K562 (cell line): ENCODE data around the gene BRD3OS. TPM values are rescaled to one million over a fixed set of nuclear protein-coding genes. Genes with fewer than 3 reads are reported as not detected.

Experiments
- ATAC-seq: fragments of 200-7000 bp; cut with Tn5 transposase; 3 replicates; pipeline ENCODE4 v1.9.1; 2020; ENCODE audit warnings: moderate library complexity
- BruUV-seq: library from RNA; stranded (reverse); fragments of 400-500 nt; replicated peaks from 2 replicates; lab custom pipeline; 2021; lab: Mats Ljungman, UMichigan
- CTCF ChIA-PET: fragments of 300-600 bp; formaldehyde crosslinking; extraction: SDS; loops from one replicate; lab custom pipeline; 2021; ENCODE audit warnings: low intra/inter-chr PET ratio; lab: Yijun Ruan, JAX
- POLR2A ChIA-PET: fragments of 300-600, 350-650 bp; sonication (Branson Sonifier 250); formaldehyde crosslinking; extraction: SDS; loops from one replicate; lab custom pipeline; 2021; ENCODE audit warnings: antibody characterized with exemption, inconsistent platforms; lab: Yijun Ruan, JAX
- DNase-seq, 4 experiments: peaks; one replicate each; pipeline versions ENCODE4 v3.0.0 to v3.0.0-alpha.2; 2011 to 2018; ENCODE audit warnings: low spot score in 3 of 4, mixed read lengths in 3 of 4; ENCODE audit errors: extremely low read depth in 1 of 4
- FAIRE-seq: peaks from 2 replicates; lab custom pipeline; 2011; peaks lifted over from hg19 to GRCh38; lab: Jason Lieb, UNC
- H2AFZ ChIP-seq: 2 replicates; pipeline ENCODE4 v1.6.0; 2011; ENCODE audit warnings: low read depth, low read length, control low read depth, inconsistent platforms
- H3K27ac ChIP-seq: fragments of 200-600 bp; 3 replicates; pipeline ENCODE4 v1.8.0; 2011; ENCODE audit warnings: low read depth, mild to moderate bottlenecking, control low read depth, inconsistent platforms, low read length, moderate library complexity, mixed read lengths; ENCODE audit errors: extremely low read depth
- H3K27me3 ChIP-seq, 2 experiments: fragments of 300-600 bp in 1 of 2; 2 replicates in 1 of 2; 3 replicates in 1 of 2; pipeline versions ENCODE4 v1.6.0 to v1.8.0; 2011; ENCODE audit warnings: inconsistent platforms in 2 of 2, low read length in 2 of 2, mild to moderate bottlenecking in 1 of 2, mixed read lengths in 1 of 2, moderate library complexity in 1 of 2; ENCODE audit not compliant: control insufficient read depth in 2 of 2, insufficient read depth in 2 of 2
- H3K36me3 ChIP-seq: fragments of 300-600 bp; 3 replicates; pipeline ENCODE4 v1.8.0; 2011; ENCODE audit warnings: mild to moderate bottlenecking, low read length, inconsistent platforms; ENCODE audit not compliant: control insufficient read depth, insufficient read depth
- H3K4me1 ChIP-seq, 2 experiments: fragments of 200-600 bp in 1 of 2; replicated peaks in 1 of 2; 2 replicates in 1 of 2; 3 replicates in 1 of 2; pipeline versions ENCODE4 v1.5.1 to v1.8.0; 2011; ENCODE audit warnings: inconsistent platforms in 2 of 2, low read length in 2 of 2, mild to moderate bottlenecking in 1 of 2, mixed read lengths in 1 of 2, moderate library complexity in 1 of 2; ENCODE audit not compliant: control insufficient read depth in 2 of 2, insufficient read depth in 2 of 2
- H3K4me2 ChIP-seq: 2 replicates; pipeline ENCODE4 v1.6.1; 2011; ENCODE audit warnings: low read length, control low read depth, inconsistent platforms, mixed read lengths; ENCODE audit not compliant: insufficient read depth
- H3K4me3 ChIP-seq: fragments of 200-600 bp; sonication (generic), shearing (Covaris generic); 2 replicates; pipeline ENCODE4 v1.5.1; 2016; ENCODE audit warnings: control low read depth, inconsistent platforms
- H3K79me2 ChIP-seq: fragments of 200-600 bp; 3 replicates; pipeline ENCODE4 v1.8.0; 2011; ENCODE audit warnings: low read length, inconsistent platforms; ENCODE audit not compliant: control insufficient read depth, insufficient read depth
- H3K9ac ChIP-seq, 2 experiments: 2 replicates each; pipeline versions ENCODE4 v1.6.0 to v1.6.1; 2011; ENCODE audit warnings: low read depth in 2 of 2, low read length in 2 of 2, control low read depth in 1 of 2, inconsistent platforms in 1 of 2, mild to moderate bottlenecking in 1 of 2, mixed read lengths in 1 of 2; ENCODE audit not compliant: insufficient read depth in 1 of 2
- H3K9me1 ChIP-seq: one replicate; pipeline ENCODE4 v1.6.0; 2011; ENCODE audit warnings: inconsistent platforms, mild to moderate bottlenecking, low read length, moderate library complexity; ENCODE audit not compliant: control insufficient read depth, insufficient read depth
- H3K9me3 ChIP-seq: replicated peaks from 2 replicates; pipeline ENCODE4 v1.5.1; 2011; ENCODE audit warnings: low read depth, low read length, inconsistent platforms; ENCODE audit not compliant: control insufficient read depth, insufficient read depth
- H4K20me1 ChIP-seq: replicated peaks from 2 replicates; pipeline ENCODE4 v1.6.1; 2011; ENCODE audit warnings: low read length, inconsistent platforms, mixed read lengths; ENCODE audit not compliant: control insufficient read depth, insufficient read depth
- BCL6 ChIP-seq: fragments of 250-450 bp; sonication (Bioruptor Pico); IDR thresholded peaks from 2 replicates; pipeline ENCODE4 v1.4.0; 2020
- BRD4 ChIP-seq: fragments of 200-600 bp; sonication (generic); IDR thresholded peaks from 2 replicates; pipeline ENCODE4 v1.6.1; 2017; ENCODE audit warnings: inconsistent platforms
- CTBP1 ChIP-seq: fragments of 450-650 bp; IDR thresholded peaks from 2 replicates; pipeline ENCODE4 v1.6.1; 2016; ENCODE audit warnings: borderline replicate concordance
- MEIS2 ChIP-seq: fragments of 450-650 bp; IDR thresholded peaks from 2 replicates; pipeline ENCODE4 v1.6.1; 2014; ENCODE audit warnings: mild to moderate bottlenecking; ENCODE audit not compliant: partially characterized antibody
- MGA ChIP-seq: fragments of 450-650 bp; IDR thresholded peaks from 2 replicates; pipeline ENCODE4 v1.6.1; 2016; ENCODE audit warnings: mild to moderate bottlenecking, moderate library complexity
- SRSF3 ChIP-seq: fragments of 200-400 bp; formaldehyde crosslinking; IDR thresholded peaks from 2 replicates; pipeline ENCODE4 v1.6.1; 2016; ENCODE audit warnings: mild to moderate bottlenecking, low read length, moderate library complexity; ENCODE audit not compliant: insufficient read depth
- TRIM25 ChIP-seq: fragments of 450-650 bp; IDR thresholded peaks from 2 replicates; pipeline ENCODE4 v1.7.0; 2016; ENCODE audit warnings: borderline replicate concordance
- ZEB2 ChIP-seq: fragments of 450-650 bp; IDR thresholded peaks from 2 replicates; pipeline ENCODE4 v1.6.1; 2016
- ZNF146 ChIP-seq: IDR thresholded peaks from one replicate; pipeline ENCODE4 v1.6.1; 2018; ENCODE audit warnings: missing compliant biosample characterization; ENCODE audit not compliant: unreplicated experiment
- ZSCAN29 ChIP-seq: fragments of 450-650 bp; IDR thresholded peaks from 2 replicates; pipeline ENCODE4 v1.6.1; 2017
- WGBS: fragments of 100-300 bp; shearing (Covaris generic); methylation state at CpG from one replicate; pipeline ENCODE4 v1.1.6; 2016; ENCODE audit warnings: low coverage, mixed read lengths; ENCODE audit not compliant: insufficient coverage; ENCODE audit errors: missing lambda C conversion rate; 5-methylcytosine and 5-hydroxymethylcytosine counted together
- in situ Hi-C: fragments of 300-500 bp; cut with MboI; formaldehyde crosslinking; loops from 4 replicates; pipeline ENCODE4 v1.15.0; 2018; ENCODE audit warnings: inconsistent platforms, mixed read lengths
- intact Hi-C: fragments of 100-400 bp; cut with micrococcal nuclease; formaldehyde crosslinking; loops from 2 replicates; pipeline ENCODE4 v1.14.2; 2022
- polyA plus RNA-seq, 8 experiments: library from polyadenylated mRNA; depleted of rRNA in 4 of 8; stranded (reverse) in 5 of 8; unstranded in 3 of 8; fragments of >200 nt; fragmentation: Nextera tagmentation in 2 of 8; fragmentation: Illumina TruSeq in 1 of 8; extraction: Ambion mirVana in 2 of 8; extraction: Trizol in 1 of 8; gene quantifications; 2 replicates each; pipeline versions ENCODE4 v1.2.1 to v1.2.3, GENCODE V29; 2011 to 2014; ENCODE audit warnings: inconsistent platforms in 1 of 8, missing spikeins in 1 of 8
- total RNA-seq, 7 experiments: library from RNA; depleted of rRNA in 6 of 7; stranded (reverse); fragments of >200 nt in 6 of 7; fragmentation: Illumina TruSeq in 2 of 7; extraction: Trizol in 2 of 7; gene quantifications; 2 replicates each; pipeline versions ENCODE4 v1.2.1 to v1.2.3, GENCODE V29; 2011 to 2021; ENCODE audit warnings: low replicate concordance in 1 of 7

The BRD3OS gene
- total and polyA plus RNA-seq, 9 of the 15 experiments (the other 6 are each of a cell fraction or from before 2014, with no cell fraction given): 1.1 to 8.7 (median 5.9) TPM

GRCh38 chr9:133978226-133978898 lies 46.9 kb upstream of the BRD3OS start:
- CTCF ChIA-PET: no interaction called here
- Histone ChIP-seq H2AFZ (no peak overlapping the region), H4K20me1 (peaks cover 60% of the 10 kb centered on the region), H3K27ac (no peak overlapping the region), H3K9ac (no peak overlapping the region)
- no peak for TF ChIP-seq ZEB2
- no peak for TF ChIP-seq ZSCAN29
- no peak for TF ChIP-seq MGA
- no peak for TF ChIP-seq BCL6 (CRISPR knock-in tag)
- TF ChIP-seq BRD4: no peak
- TF ChIP-seq SRSF3: no peak
- TF ChIP-seq TRIM25: no peak
- TF ChIP-seq CTBP1: no peak
- no peak for TF ChIP-seq MEIS2
- TF ChIP-seq ZNF146 (CRISPR knock-in tag): no peak
- TF ChIP-seq, all 486 proteins: peak for 0
- Histone ChIP-seq H3K4me2 (no peak overlapping the region), H3K36me3 (no peaks in the 10 kb centered on the region), H3K4me3 (no peak overlapping the region), H3K27me3 (peaks cover 19 to 92% of the 10 kb centered on the region in 2 experiments; a peak in 4 of 5 replicates), H3K9me3 (no peaks in the 10 kb centered on the region), H3K4me1 (peaks cover 0 to 12% of the 10 kb centered on the region in 2 experiments; a peak in 2 of 5 replicates), H3K9me1 (no peaks in the 10 kb centered on the region), H3K79me2 (no peaks in the 10 kb centered on the region)
- no peak for DNase-seq
- in situ Hi-C loops: no loop called here
- ATAC-seq: no peak
- FAIRE-seq: no peak
- POLR2A ChIA-PET: no interaction called here
- no TSS peak for BruUV-seq
- WGBS: 17% methylated on average over 13 of the region's 13 CpGs
- intact Hi-C loops: no loop called here
